ENCODE results near the gene CYBA. TPM values are rescaled to one million over a fixed set of nuclear protein-coding genes. Genes with fewer than 3 reads are reported as not detected.
A peak's percentile ranks its signal among the peaks of the same experiment; 100 is the strongest.

CYBA gene
- total and polyA plus RNA-seq, 2 of the 4 experiments (the other 2 are of a cell fraction): 65.6 to 169 TPM

GRCh38 chr16:88662843-88663606 is 12.2 kb upstream of the CYBA start, which contains the start of gene MVD:
MVD (minus strand) TSS chr16:88663091; CDS start chr16:88663080, 11 bp downstream.
- no peaks in the 10 kb centered on the region for H3K4me1 ChIP-seq (ENCODE audit: control insufficient read depth, insufficient read depth, low read length)
- H3K18ac ChIP-seq (ENCODE audit: low read depth, low read length): no peak within 1 kb of the TSS; the same call in 1 of the 2 replicates
- H4K8ac ChIP-seq (ENCODE audit: low read depth in 2 of 2, low read length in 2 of 2): peak within 1 kb of the TSS in 1 of 2 experiments; percentile 77; a peak in 1 of 4 replicates
- DNase-seq (peak; percentile 97), ATAC-seq (ENCODE audit: low read depth) (peak; percentile 98)
- POLR2A ChIA-PET (ENCODE audit: unreplicated experiment): no interaction called here
- no peak within 1 kb of the TSS for H2BK20ac ChIP-seq (ENCODE audit: low read depth, low read length)
- no peaks in the 10 kb centered on the region for H3K27me3 ChIP-seq (ENCODE audit: control insufficient read depth, insufficient read depth, low read length)
- H3K4me2 ChIP-seq (ENCODE audit: low read depth, low read length): peak within 1 kb of the TSS; percentile 88
- H3K9me3 ChIP-seq (ENCODE audit: control insufficient read depth, insufficient read depth, low read length): no peaks in the 10 kb centered on the region
- H3K56ac ChIP-seq (ENCODE audit: extremely low read depth, insufficient read depth, low read length): peak within 1 kb of the TSS; percentile 48; the same call in 1 of the 2 replicates
- H2AK5ac ChIP-seq (ENCODE audit: low read depth, low read length): peak within 1 kb of the TSS; percentile 57
- H3K9me1 ChIP-seq (ENCODE audit: insufficient read depth, low read length): no peaks in the 10 kb centered on the region
- peak within 1 kb of the TSS; percentile 69; the same call in 1 of the 2 replicates for H4K91ac ChIP-seq (ENCODE audit: insufficient read depth, low read depth, low read length)
- peak within 1 kb of the TSS; percentile 75 for H2BK5ac ChIP-seq (ENCODE audit: low read depth, low read length, poor library complexity, severe bottlenecking)
- TF ChIP-seq BHLHE40 (IDR thresholded peaks at IDR 0.05; ENCODE audit: low read depth, low read length) (0 out of 2 replicates have a peak, but pooled peaks have one; percentile 38), USF2 (IDR thresholded peaks at IDR 0.05; ENCODE audit: low read depth, low read length) (peak; percentile 71), MAZ (IDR thresholded peaks at IDR 0.05; ENCODE audit: borderline replicate concordance, low read depth, low read length) (peak; percentile 69; the same call in 1 of the 2 replicates), CHD1 (IDR thresholded peaks at IDR 0.05; ENCODE audit: low read depth, low read length) (0 out of 2 replicates have a peak, but pooled peaks have one; percentile 74), SMC3 (IDR thresholded peaks at IDR 0.05; ENCODE audit: low read depth, low read length) (no peak), MAFK (IDR thresholded peaks at IDR 0.05; ENCODE audit: low read depth, low read length) (no peak), RFX5 (IDR thresholded peaks at IDR 0.05; ENCODE audit: low read depth, low read length) (peak; percentile 69), MXI1 (IDR thresholded peaks at IDR 0.05; ENCODE audit: borderline replicate concordance, low read depth, low read length) (peak; percentile 29; the same call in 1 of the 2 replicates), FOS (IDR thresholded peaks at IDR 0.05; ENCODE audit: low read depth, low read length) (peak; percentile 56; the same call in 1 of the 2 replicates), CTCF (conservative IDR thresholded peaks at IDR 0.05; ENCODE audit: low read depth, low read length) (0 out of 2 replicates have a peak, but pooled peaks have one; percentile 9), POLR2A (IDR thresholded peaks at IDR 0.05; ENCODE audit: low read depth, low read length) (peak; percentile 92), RAD21 (IDR thresholded peaks at IDR 0.05; ENCODE audit: low read length) (no peak)
- peak within 1 kb of the TSS; percentile 95 for H2AK9ac ChIP-seq (replicated peaks; ENCODE audit: low read depth, low read length, poor library complexity)
- BruUV-seq (replicated peaks): no TSS peak
- peak within 1 kb of the TSS; percentile 91 for H3K4me3 ChIP-seq (ENCODE audit: insufficient read depth, low read depth, low read length)
- H3K79me1 ChIP-seq (ENCODE audit: low read depth in 1 of 2, low read length in 2 of 2): peaks cover 16 to 41% of the 10 kb centered on the region in 2 experiments
- H4K20me1 ChIP-seq (ENCODE audit: insufficient read depth, low read length): 0 out of 2 replicates have a peak, but pooled peaks cover 5% of the 10 kb centered on the region
- dilution Hi-C loops (cut with HindIII; ENCODE audit: low sequenced_read_pairs, unreplicated experiment) (no loop called here), intact Hi-C loops (cut with micrococcal nuclease) (loop anchor here (1.0 kb wide), 1 partner anchor 22 kb away; no protein-coding TSS in a partner anchor), in situ Hi-C loops (cut with MboI; ENCODE audit: low sequenced_read_pairs) (no loop called here)
- peak within 1 kb of the TSS; percentile 75 for H3K27ac ChIP-seq (ENCODE audit: insufficient read depth, low read length)
- H3K36me3 ChIP-seq (ENCODE audit: control insufficient read depth, insufficient read depth, low read length): no peaks in the 10 kb centered on the region; the same call in 1 of the 2 replicates
- H2BK15ac ChIP-seq (ENCODE audit: low read depth, low read length): no peak within 1 kb of the TSS
- no peak within 1 kb of the TSS for H2BK120ac ChIP-seq (ENCODE audit: low read depth, low read length)
- peak within 1 kb of the TSS; percentile 80 for H3K4ac ChIP-seq (ENCODE audit: low read depth, low read length)
- peak within 1 kb of the TSS; percentile 53; the same call in 1 of the 2 replicates for H4K5ac ChIP-seq (ENCODE audit: low read depth, low read length)
- peak within 1 kb of the TSS; percentile 54; the same call in 1 of the 2 replicates for H3K23ac ChIP-seq (ENCODE audit: low read depth, low read length)
- CTCF ChIA-PET: interaction anchor here (1.4 kb wide), 1 partner anchor 9 kb away, joined by 4 read pairs; no protein-coding TSS in a partner anchor
- peak within 1 kb of the TSS; percentile 71 for H3K14ac ChIP-seq (replicated peaks; ENCODE audit: low read depth, low read length)
- H2AFZ ChIP-seq (replicated peaks; ENCODE audit: low read length, poor library complexity): peak within 1 kb of the TSS; percentile 99
- peak within 1 kb of the TSS; percentile 77 for H3K9ac ChIP-seq (ENCODE audit: low read depth, low read length)
- WGBS, 2 experiments (ENCODE audit: extremely low coverage in 2 of 2, insufficient read length in 1 of 2): 0% methylated on average over 42 of the region's 88 CpGs; no CpG with 5 or more reads in 1 of the 2 experiments

All from IMR-90 (cell line).